H9 (cell line): Measurements from ENCODE around the gene COX7B. TPM values are rescaled to one million over a fixed set of nuclear protein-coding genes. Genes with fewer than 3 reads are reported as not detected.

Experiments used
- DNase-seq: peaks from one replicate; pipeline ENCODE4 v3.0.0-alpha.2; 2017
- H2AFZ ChIP-seq: one replicate; pipeline ENCODE4 v1.6.1; 2013; ENCODE audit warnings: mild to moderate bottlenecking, low read length, control low read depth, moderate library complexity
- H2AK5ac ChIP-seq: 2 replicates; pipeline ENCODE4 v1.6.1; 2013; ENCODE audit warnings: low read length, control low read depth, mixed read lengths; ENCODE audit not compliant: insufficient read length
- H2BK120ac ChIP-seq: one replicate; pipeline ENCODE4 v1.6.1; 2013; ENCODE audit warnings: low read depth, mild to moderate bottlenecking, low read length, control low read depth, inconsistent platforms; ENCODE audit not compliant: poor library complexity, severe bottlenecking
- H2BK12ac ChIP-seq: 2 replicates; pipeline ENCODE4 v1.6.1; 2013; ENCODE audit warnings: low read length, control low read depth, mixed read lengths, low read depth; ENCODE audit not compliant: insufficient read length
- H2BK15ac ChIP-seq: 2 replicates; pipeline ENCODE4 v1.6.1; 2013; ENCODE audit warnings: low read depth, low read length, control low read depth
- H2BK20ac ChIP-seq: one replicate; pipeline ENCODE4 v1.6.1; 2013; ENCODE audit warnings: low read depth, mild to moderate bottlenecking, low read length, control low read depth, inconsistent platforms; ENCODE audit not compliant: poor library complexity, severe bottlenecking
- H2BK5ac ChIP-seq: 2 replicates; pipeline ENCODE4 v1.6.1; 2013; ENCODE audit warnings: low read length, control low read depth, mixed read lengths; ENCODE audit not compliant: insufficient read length
- H3K14ac ChIP-seq: 2 replicates; pipeline ENCODE4 v1.6.1; 2013; ENCODE audit warnings: low read length, control low read depth; ENCODE audit not compliant: insufficient read depth
- H3K18ac ChIP-seq: 2 replicates; pipeline ENCODE4 v1.6.1; 2013; ENCODE audit warnings: low read depth, mild to moderate bottlenecking, mixed read lengths, low read length, control low read depth; ENCODE audit not compliant: insufficient read length
- H3K23ac ChIP-seq: 2 replicates; pipeline ENCODE4 v1.6.1; 2013; ENCODE audit warnings: low read length, control low read depth, mixed read lengths, low read depth; ENCODE audit not compliant: insufficient read length
- H3K23me2 ChIP-seq: 2 replicates; pipeline ENCODE4 v1.6.1; 2013; ENCODE audit warnings: low read depth, mild to moderate bottlenecking, mixed read lengths, low read length, control low read depth; ENCODE audit not compliant: insufficient read length, poor library complexity, severe bottlenecking
- H3K27ac ChIP-seq: 2 replicates; pipeline ENCODE4 v1.5.1; 2013; ENCODE audit warnings: low read length, control low read depth, mixed read lengths, low read depth; ENCODE audit not compliant: insufficient read length
- H3K27me3 ChIP-seq: 2 replicates; pipeline ENCODE4 v1.6.1; 2013; ENCODE audit warnings: low read length, control low read depth, inconsistent platforms; ENCODE audit not compliant: insufficient read depth
- H3K4ac ChIP-seq: 2 replicates; pipeline ENCODE4 v1.6.1; 2013; ENCODE audit warnings: low read depth, mild to moderate bottlenecking, control low read depth, inconsistent platforms, low read length, moderate library complexity
- H3K4me1 ChIP-seq: 2 replicates; pipeline ENCODE4 v1.6.1; 2013; ENCODE audit warnings: low read length, control low read depth, inconsistent platforms; ENCODE audit not compliant: insufficient read depth
- H3K4me2 ChIP-seq: 2 replicates; pipeline ENCODE4 v1.6.1; 2013; ENCODE audit warnings: low read length, control low read depth, mixed read lengths; ENCODE audit not compliant: insufficient read length, insufficient read depth
- H3K56ac ChIP-seq: 2 replicates; pipeline ENCODE4 v1.6.1; 2013; ENCODE audit warnings: low read depth, mild to moderate bottlenecking, mixed read lengths, low read length, control low read depth; ENCODE audit not compliant: insufficient read length
- H3K79me1 ChIP-seq: 2 replicates; pipeline ENCODE4 v1.6.1; 2013; ENCODE audit warnings: low read depth, mild to moderate bottlenecking, moderate library complexity, low read length, control low read depth, inconsistent platforms; ENCODE audit not compliant: insufficient read depth, poor library complexity, severe bottlenecking
- H3K79me2 ChIP-seq: 2 replicates; pipeline ENCODE4 v1.6.1; 2013; ENCODE audit warnings: low read length, control low read depth, inconsistent platforms; ENCODE audit not compliant: insufficient read depth
- H3K9ac ChIP-seq: 2 replicates; pipeline ENCODE4 v1.6.1; 2013; ENCODE audit warnings: low read length, control low read depth, mixed read lengths; ENCODE audit not compliant: insufficient read length; ENCODE audit errors: extremely low read depth
- H3K9me3 ChIP-seq: one replicate; pipeline ENCODE4 v1.6.1; 2013; ENCODE audit warnings: low read depth, low read length, inconsistent platforms; ENCODE audit not compliant: control insufficient read depth
- H3T11ph ChIP-seq: one replicate; pipeline ENCODE4 v1.6.1; 2013; ENCODE audit warnings: mild to moderate bottlenecking, low read length, control low read depth, inconsistent platforms
- H4K20me1 ChIP-seq: one replicate; pipeline ENCODE4 v1.6.1; 2013; ENCODE audit not compliant: control insufficient read depth, insufficient read length, insufficient read depth
- H4K5ac ChIP-seq: 2 replicates; pipeline ENCODE4 v1.6.1; 2013; ENCODE audit warnings: low read depth, mild to moderate bottlenecking, mixed read lengths, low read length, control low read depth; ENCODE audit not compliant: insufficient read length
- H4K8ac ChIP-seq: replicated peaks from 2 replicates; pipeline ENCODE4 v1.6.1; 2013; ENCODE audit warnings: low read length, control low read depth, mixed read lengths, low read depth; ENCODE audit not compliant: insufficient read length
- H4K91ac ChIP-seq: 2 replicates; pipeline ENCODE4 v1.6.1; 2013; ENCODE audit warnings: low read depth, mild to moderate bottlenecking, moderate library complexity, mixed read lengths, low read length, control low read depth; ENCODE audit not compliant: insufficient read length
- H3K27ac Mint-ChIP-seq, 3 experiments: 2 replicates in 2 of 3; 3 replicates in 1 of 3; pipeline ENCODE4 v1.8.0; 2020 to 2021; ENCODE audit warnings: mixed read lengths in 3 of 3, mild to moderate bottlenecking in 1 of 3, moderate library complexity in 1 of 3
- H3K27me3 Mint-ChIP-seq: 2 replicates; pipeline ENCODE4 v1.8.0; 2021; ENCODE audit warnings: low read depth, mild to moderate bottlenecking, moderate library complexity, mixed read lengths
- H3K36me3 Mint-ChIP-seq, 3 experiments: 2 replicates in 2 of 3; 3 replicates in 1 of 3; pipeline ENCODE4 v1.8.0; 2020 to 2021; ENCODE audit warnings: low read depth in 3 of 3, mixed read lengths in 3 of 3; ENCODE audit not compliant: insufficient read depth in 1 of 3
- H3K4me1 Mint-ChIP-seq, 2 experiments: 2 replicates each; pipeline ENCODE4 v1.8.0; 2020; ENCODE audit warnings: mixed read lengths in 2 of 2
- H3K4me3 Mint-ChIP-seq, 2 experiments: 2 replicates in 1 of 2; 3 replicates in 1 of 2; pipeline ENCODE4 v1.8.0; 2020 to 2021; ENCODE audit warnings: mild to moderate bottlenecking in 2 of 2, mixed read lengths in 2 of 2, moderate library complexity in 1 of 2
- H3K9me3 Mint-ChIP-seq, 2 experiments: 2 replicates in 1 of 2; 3 replicates in 1 of 2; pipeline ENCODE4 v1.8.0; 2020; ENCODE audit warnings: mild to moderate bottlenecking in 2 of 2, mixed read lengths in 2 of 2, moderate library complexity in 1 of 2
- CTCF ChIP-seq: fragments of 200-600 bp; sonication (generic); conservative IDR thresholded peaks from 3 replicates; pipeline ENCODE4 v1.8.0; 2021; ENCODE audit warnings: antibody characterized with exemption, mild to moderate bottlenecking
- WGBS: extraction: QIAGEN DNeasy Blood & Tissue Kit; methylation state at CpG from one replicate; pipeline ENCODE4 v1.1.7; 2013; ENCODE audit warnings: missing lambda C conversion rate, low lambda C conversion rate, mixed read lengths; ENCODE audit not compliant: insufficient read length; ENCODE audit errors: extremely low coverage; 5-methylcytosine and 5-hydroxymethylcytosine counted together
- total RNA-seq: library from RNA; stranded (reverse); gene quantifications from 2 replicates; pipeline ENCODE4 v1.2.1, GENCODE V29; 2021

COX7B gene
- total RNA-seq, 1 experiment from 2014 or later: 253 TPM

DNA sequence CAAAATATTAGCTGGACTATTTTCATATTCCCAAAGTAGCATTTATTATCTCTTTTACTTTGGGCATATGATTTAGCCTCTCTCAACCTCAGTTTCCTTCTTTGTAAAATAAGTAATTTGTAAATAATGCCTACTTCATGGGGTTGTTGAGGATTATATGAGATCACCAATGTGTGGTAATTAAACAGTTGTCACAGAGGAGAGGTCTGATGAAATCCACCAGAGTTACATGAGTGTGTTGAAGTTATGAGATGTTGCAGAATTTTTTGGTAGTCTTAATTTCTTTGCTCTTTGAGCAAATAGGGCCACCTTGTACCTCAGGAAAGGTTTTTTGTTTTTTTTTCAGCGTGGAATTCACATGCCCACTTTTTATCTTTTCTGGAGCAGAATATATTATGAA lies 1.4 kb downstream of the COX7B start:
- H3K4me2 ChIP-seq: peak overlapping the region; percentile 44
- H2BK15ac ChIP-seq: no peak overlapping the region
- no peaks in the 10 kb centered on the region for H3K23me2 ChIP-seq
- H3K9me3 Mint-ChIP-seq: peaks cover 62 to 75% of the 10 kb centered on the region in 2 experiments
- H3K4me1 Mint-ChIP-seq: peaks cover 4 to 5% of the 10 kb centered on the region in 2 experiments; a peak in 2 of 4 replicates
- peaks cover 24 to 41% (median 33%) of the 10 kb centered on the region in 3 experiments for H3K36me3 Mint-ChIP-seq
- no peak for TF ChIP-seq CTCF
- no peaks in the 10 kb centered on the region for H4K20me1 ChIP-seq
- peaks cover 8% of the 10 kb centered on the region; the same call in 1 of the 2 replicates for H3K79me2 ChIP-seq
- no CpG with 5 or more reads among the region's 1 CpG for WGBS
- no peaks in the 10 kb centered on the region; the same call in 1 of the 2 replicates for H3K27me3 Mint-ChIP-seq
- H2BK5ac ChIP-seq: no peak overlapping the region
- H3K56ac ChIP-seq: no peak overlapping the region
- no peaks in the 10 kb centered on the region for H3K4me1 ChIP-seq
- H3K79me1 ChIP-seq: no peaks in the 10 kb centered on the region
- H4K91ac ChIP-seq: no peak overlapping the region
- H2AFZ ChIP-seq: no peak overlapping the region
- H2AK5ac ChIP-seq: no peak overlapping the region
- no peak for DNase-seq
- no peak overlapping the region; a peak in 1 of 7 replicates for H3K27ac Mint-ChIP-seq
- H3K23ac ChIP-seq: no peak overlapping the region
- no peak overlapping the region for H2BK12ac ChIP-seq
- no peak overlapping the region for H3K18ac ChIP-seq
- H3K4me3 Mint-ChIP-seq: peak overlapping the region; percentile 87 to 89
- H3K9me3 ChIP-seq: peaks cover 6% of the 10 kb centered on the region
- H3K4ac ChIP-seq: no peak overlapping the region
- H4K5ac ChIP-seq: no peak overlapping the region
- H2BK120ac ChIP-seq: no peak overlapping the region
- H3K27ac ChIP-seq: no peak overlapping the region
- H3K27me3 ChIP-seq: no peaks in the 10 kb centered on the region
- H3K14ac ChIP-seq: no peak overlapping the region
- no peak overlapping the region for H2BK20ac ChIP-seq
- H3T11ph ChIP-seq: no peak overlapping the region
- peak overlapping the region; percentile 54 for H3K9ac ChIP-seq
- no peak overlapping the region for H4K8ac ChIP-seq
